IMR-90 (cell line): ENCODE measurements around the gene TELO2. TPM values are rescaled to one million over a fixed set of nuclear protein-coding genes. Genes with fewer than 3 reads are reported as not detected.

Experiments
- ATAC-seq: fragments of 200-7000 bp; cut with Tn5 transposase; 2 replicates; pipeline ENCODE4 v1.9.1; 2020; ENCODE audit warnings: low read depth, mild to moderate bottlenecking, moderate library complexity
- BruUV-seq: library from RNA; stranded (reverse); fragments of 400-500 nt; replicated peaks from 2 replicates; lab custom pipeline; 2021; lab: Mats Ljungman, UMichigan
- CTCF ChIA-PET: fragments of 300-600 bp; formaldehyde crosslinking; extraction: SDS; loops from one replicate; lab custom pipeline; 2021; ENCODE audit warnings: antibody characterized with exemption; lab: Yijun Ruan, JAX
- POLR2A ChIA-PET: fragments of 300-600 bp; sonication (Branson Sonifier 250); formaldehyde crosslinking; loops from one replicate; lab custom pipeline; 2022; ENCODE audit warnings: antibody characterized with exemption; ENCODE audit not compliant: unreplicated experiment; lab: Charles Lee
- DNase-seq: peaks from one replicate; pipeline ENCODE4 v3.0.0; 2013
- H2AFZ ChIP-seq: replicated peaks from 2 replicates; pipeline ENCODE3; 2013; ENCODE audit warnings: low read length, mild to moderate bottlenecking; ENCODE audit not compliant: poor library complexity
- H2AK5ac ChIP-seq: 2 replicates; pipeline ENCODE4 v1.6.1; 2013; ENCODE audit warnings: low read depth, low read length, inconsistent platforms
- H2AK9ac ChIP-seq: replicated peaks from 2 replicates; pipeline ENCODE3; 2013; ENCODE audit warnings: mild to moderate bottlenecking, low read depth, low read length, moderate library complexity; ENCODE audit not compliant: poor library complexity
- H2BK120ac ChIP-seq: 2 replicates; pipeline ENCODE4 v1.6.1; 2013; ENCODE audit warnings: low read depth, low read length, inconsistent platforms
- H2BK15ac ChIP-seq: 3 replicates; pipeline ENCODE4 v1.6.1; 2013; ENCODE audit warnings: low read depth, low read length, inconsistent platforms
- H2BK20ac ChIP-seq: 2 replicates; pipeline ENCODE4 v1.6.1; 2013; ENCODE audit warnings: low read depth, mild to moderate bottlenecking, inconsistent platforms, low read length, moderate library complexity
- H2BK5ac ChIP-seq: 2 replicates; pipeline ENCODE4 v1.6.1; 2013; ENCODE audit warnings: mild to moderate bottlenecking, low read depth, low read length, inconsistent platforms; ENCODE audit not compliant: poor library complexity, severe bottlenecking
- H3K14ac ChIP-seq: replicated peaks from 2 replicates; pipeline ENCODE4 v1.6.1; 2013; ENCODE audit warnings: low read depth, low read length, inconsistent platforms
- H3K18ac ChIP-seq: 2 replicates; pipeline ENCODE4 v1.6.1; 2013; ENCODE audit warnings: low read depth, low read length, control low read depth
- H3K23ac ChIP-seq: 2 replicates; pipeline ENCODE4 v1.6.1; 2013; ENCODE audit warnings: low read depth, low read length, inconsistent platforms
- H3K27ac ChIP-seq: 2 replicates; pipeline ENCODE4 v1.5.1; 2013; ENCODE audit warnings: mild to moderate bottlenecking, control low read depth, low read length; ENCODE audit not compliant: insufficient read depth
- H3K27me3 ChIP-seq: 2 replicates; pipeline ENCODE4 v1.6.1; 2013; ENCODE audit warnings: low read length; ENCODE audit not compliant: control insufficient read depth, insufficient read depth
- H3K36me3 ChIP-seq: 2 replicates; pipeline ENCODE4 v1.6.1; 2013; ENCODE audit warnings: low read length, mixed read lengths; ENCODE audit not compliant: control insufficient read depth, insufficient read depth
- H3K4ac ChIP-seq: 2 replicates; pipeline ENCODE4 v1.6.1; 2013; ENCODE audit warnings: low read depth, low read length, inconsistent platforms
- H3K4me1 ChIP-seq: 2 replicates; pipeline ENCODE4 v1.6.1; 2013; ENCODE audit warnings: low read length, mixed read lengths; ENCODE audit not compliant: control insufficient read depth, insufficient read depth
- H3K4me2 ChIP-seq: 2 replicates; pipeline ENCODE4 v1.6.1; 2013; ENCODE audit warnings: low read depth, mild to moderate bottlenecking, control low read depth, low read length, moderate library complexity
- H3K4me3 ChIP-seq: 2 replicates; pipeline ENCODE4 v1.5.1; 2013; ENCODE audit warnings: low read depth, mild to moderate bottlenecking, control low read depth, low read length, moderate library complexity; ENCODE audit not compliant: insufficient read depth
- H3K56ac ChIP-seq: 2 replicates; pipeline ENCODE4 v1.6.1; 2013; ENCODE audit warnings: low read length, inconsistent platforms; ENCODE audit not compliant: insufficient read depth; ENCODE audit errors: extremely low read depth
- H3K79me1 ChIP-seq, 2 experiments: 2 replicates each; pipeline ENCODE4 v1.6.1; 2013; ENCODE audit warnings: low read length in 2 of 2, inconsistent platforms in 1 of 2, low read depth in 1 of 2
- H3K9ac ChIP-seq: 2 replicates; pipeline ENCODE4 v1.6.1; 2013; ENCODE audit warnings: low read depth, low read length, control low read depth
- H3K9me1 ChIP-seq: 2 replicates; pipeline ENCODE4 v1.6.1; 2013; ENCODE audit warnings: low read length, inconsistent platforms; ENCODE audit not compliant: insufficient read depth
- H3K9me3 ChIP-seq: 2 replicates; pipeline ENCODE4 v1.6.1; 2013; ENCODE audit warnings: low read length; ENCODE audit not compliant: control insufficient read depth, insufficient read depth
- H4K20me1 ChIP-seq: 2 replicates; pipeline ENCODE4 v1.6.1; 2013; ENCODE audit warnings: low read length, inconsistent platforms; ENCODE audit not compliant: insufficient read depth
- H4K5ac ChIP-seq: 2 replicates; pipeline ENCODE4 v1.6.1; 2013; ENCODE audit warnings: mild to moderate bottlenecking, low read depth, low read length, control low read depth
- H4K8ac ChIP-seq, 2 experiments: 2 replicates each; pipeline ENCODE4 v1.6.1; 2013; ENCODE audit warnings: low read depth in 2 of 2, low read length in 2 of 2, control low read depth in 1 of 2, inconsistent platforms in 1 of 2
- H4K91ac ChIP-seq: 2 replicates; pipeline ENCODE4 v1.6.1; 2013; ENCODE audit warnings: low read depth, low read length, inconsistent platforms; ENCODE audit not compliant: insufficient read depth
- FOS ChIP-seq: fragments of 150-350 bp; IDR thresholded peaks from 2 replicates; pipeline ENCODE4 v1.6.1; 2016; ENCODE audit warnings: low read depth, low read length
- NFE2L2 ChIP-seq: fragments of 150-350 bp; IDR thresholded peaks from 2 replicates; pipeline ENCODE4 v1.6.1; 2016; ENCODE audit warnings: low read depth, mild to moderate bottlenecking, low read length
- WGBS, 2 experiments: methylation state at CpG; one replicate each; pipeline versions ENCODE4 v1.1.5 to v1.1.7; 2013; ENCODE audit warnings: missing lambda C conversion rate in 2 of 2; ENCODE audit not compliant: insufficient read length in 1 of 2; ENCODE audit errors: extremely low coverage in 2 of 2; 5-methylcytosine and 5-hydroxymethylcytosine counted together
- dilution Hi-C: fragments of 300-500 bp; cut with HindIII; formaldehyde crosslinking; loops from one replicate; pipeline ENCODE4 v1.14.3; 2018; ENCODE audit warnings: low sequenced_read_pairs; ENCODE audit not compliant: unreplicated experiment
- in situ Hi-C: fragments of 300-500 bp; cut with MboI; formaldehyde crosslinking; loops from 3 replicates; pipeline ENCODE4 v1.14.3; 2019; ENCODE audit warnings: low sequenced_read_pairs, inconsistent platforms, mixed read lengths
- intact Hi-C: fragments of 100-400 bp; cut with micrococcal nuclease; formaldehyde crosslinking; loops from 2 replicates; pipeline ENCODE4 v1.10.0; 2022
- polyA plus RNA-seq, 3 experiments: library from polyadenylated mRNA; depleted of rRNA; stranded (reverse); fragments of >200 nt; gene quantifications; 2 replicates each; pipeline ENCODE4 v1.2.3, GENCODE V29; 2012; ENCODE audit warnings: low replicate concordance in 1 of 3
- total RNA-seq: library from RNA; depleted of rRNA; stranded (reverse); fragments of >200 nt; gene quantifications from 2 replicates; pipeline ENCODE4 v1.2.3, GENCODE V29; 2012

TELO2 gene
- total and polyA plus RNA-seq, 2 of the 4 experiments (the other 2 are of a cell fraction) = 6.6 to 26.6 TPM

DNA sequence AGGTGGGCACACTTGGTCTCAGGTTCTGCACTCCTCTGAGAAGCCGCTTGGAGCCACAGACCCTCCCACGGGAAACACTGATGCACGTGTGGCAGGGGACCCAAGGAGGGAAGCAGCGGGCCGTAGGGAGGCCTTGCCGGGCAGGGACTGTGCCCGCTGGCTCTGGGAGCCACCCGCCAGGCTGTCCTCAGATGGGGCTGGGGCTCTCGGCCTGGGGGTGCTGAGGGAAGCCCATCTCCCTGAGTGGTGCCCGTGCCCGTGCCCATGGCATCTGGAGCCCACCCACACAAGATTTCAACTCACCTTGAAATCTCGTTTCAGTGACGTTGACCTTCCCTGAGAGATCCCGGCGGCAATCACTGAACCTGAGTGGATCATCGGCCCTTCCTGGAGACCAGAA is 36.2 kb upstream of the TELO2 start:
- Histone ChIP-seq H3K27me3 (no peaks in the 10 kb centered on the region), H3K9me1 (no peaks in the 10 kb centered on the region), H3K4me2 (no peak overlapping the region), H4K91ac (no peak overlapping the region), H3K79me1 (peaks cover 0 to 4% of the 10 kb centered on the region in 2 experiments; a peak in 1 of 4 replicates), H4K20me1 (no peaks in the 10 kb centered on the region), H2AK9ac (no peak overlapping the region), H3K27ac (no peak overlapping the region), H3K9ac (no peak overlapping the region), H3K56ac (no peak overlapping the region), H2BK20ac (no peak overlapping the region), H2BK5ac (no peak overlapping the region), H3K4ac (no peak overlapping the region), H2AFZ (no peak overlapping the region), H2BK120ac (no peak overlapping the region), H3K18ac (no peak overlapping the region), H3K23ac (no peak overlapping the region), H3K9me3 (no peaks in the 10 kb centered on the region), H3K4me1 (no peaks in the 10 kb centered on the region), H3K36me3 (peaks cover 50% of the 10 kb centered on the region), H4K5ac (no peak overlapping the region), H3K4me3 (no peak overlapping the region), H2BK15ac (no peak overlapping the region), H3K14ac (no peak overlapping the region), H2AK5ac (no peak overlapping the region), H4K8ac (no peak overlapping the region)
- DNase-seq = no peak
- 90% methylated on average over 9 of the region's 16 CpGs; no CpG with 5 or more reads in 1 of the 2 experiments for WGBS, 2 experiments
- intact Hi-C loops = no loop called here
- BruUV-seq = no TSS peak
- ChIA-PET CTCF (no interaction called here), POLR2A (no interaction called here)
- ATAC-seq = no peak
- TF ChIP-seq FOS (no peak), NFE2L2 (no peak)
- dilution Hi-C loops = no loop called here
- in situ Hi-C loops = no loop called here
